GM20000 (cell line): ENCODE measurements around the gene ACKR3.

Experiments
- DNase-seq: peaks from one replicate; pipeline ENCODE4 v3.0.0; 2012; ENCODE audit warnings: low spot score
- CTCF ChIP-seq: IDR thresholded peaks from 2 replicates; pipeline ENCODE4 v1.5.1; 2012; ENCODE audit warnings: mild to moderate bottlenecking, control low read depth; ENCODE audit errors: extremely low read depth, missing control alignments

Gene ACKR3

GRCh38 chr2:236553522-236553921 lies 16.1 kb upstream of the ACKR3 start:
- DNase-seq, result no peak
- no peak for TF ChIP-seq CTCF

- no peak for DNase-seq
- TF ChIP-seq CTCF, result no peak
Measured at GRCh38 chr2:236554629-236555282, 14.9 kb upstream of the ACKR3 start.

- no peak for DNase-seq
- TF ChIP-seq CTCF, result no peak
Measured at GRCh38 chr2:236555481-236555880, 14.1 kb upstream of the ACKR3 start.

GRCh38 chr2:236557306-236558030 lies 12.2 kb upstream of the ACKR3 start:
- TF ChIP-seq CTCF, result no peak
- no peak for DNase-seq

- TF ChIP-seq CTCF, result no peak
- DNase-seq, result no peak
Measured at GRCh38 chr2:236558036-236558435, 11.6 kb upstream of the ACKR3 start.

GRCh38 chr2:236558993-236559978 lies 10.3 kb upstream of the ACKR3 start:
- DNase-seq, result peak; percentile 47
- TF ChIP-seq CTCF, result no peak
